C4-2B (cell line): ENCODE measurements around the gene KIF1A.
"Not testable (repeated sequence)": the region's sequence is repeated elsewhere in the genome, so short reads cannot be mapped to it uniquely, and the experiment has no call there.

Source experiments
- H3K27ac ChIP-seq: fragments of 450-650 bp; 2 replicates; pipeline ENCODE4 v1.5.1; 2017
- CTCF ChIP-seq: fragments of 450-650 bp; conservative IDR thresholded peaks from 2 replicates; pipeline ENCODE4 v1.5.1; 2017; ENCODE audit warnings: mild to moderate bottlenecking
- ZFX ChIP-seq: fragments of 450-650 bp; IDR thresholded peaks from 2 replicates; pipeline ENCODE4 v1.6.1; 2017

Gene KIF1A

GRCh38 chr2:240675345-240675744, 144.7 kb downstream of the KIF1A start:
- not testable (repeated sequence) for H3K27ac ChIP-seq

- not testable (repeated sequence) for H3K27ac ChIP-seq
Observed at GRCh38 chr2:240674461-240675184, 145.4 kb downstream of the KIF1A start.

- TF ChIP-seq CTCF: no peak
- no peak for TF ChIP-seq ZFX
Observed at GRCh38 chr2:240672701-240673190, 147.3 kb downstream of the KIF1A start.

GRCh38 chr2:240672076-240672700, 147.8 kb downstream of the KIF1A start:
- no peak for TF ChIP-seq CTCF
- TF ChIP-seq ZFX: no peak
- H3K27ac ChIP-seq: no peak overlapping the region

More at GRCh38 chr2:240672701-240673190, 147.3 kb downstream of the KIF1A start:
- H3K27ac ChIP-seq: no peak overlapping the region

- no peak for TF ChIP-seq ZFX
- no peak for TF ChIP-seq CTCF
Observed at GRCh38 chr2:240670950-240671349, 149.1 kb downstream of the KIF1A start.

GRCh38 chr2:240670402-240670801, 149.6 kb downstream of the KIF1A start:
- TF ChIP-seq ZFX (no peak), CTCF (no peak)

More at GRCh38 chr2:240670950-240671349, 149.1 kb downstream of the KIF1A start:
- H3K27ac ChIP-seq: no peak overlapping the region

GRCh38 chr2:240664622-240665021, 155.4 kb downstream of the KIF1A start:
- no peak for TF ChIP-seq CTCF
- no peak for TF ChIP-seq ZFX

More at GRCh38 chr2:240670402-240670801, 149.6 kb downstream of the KIF1A start:
- H3K27ac ChIP-seq: no peak overlapping the region

More at GRCh38 chr2:240664622-240665021, 155.4 kb downstream of the KIF1A start:
- no peak overlapping the region for H3K27ac ChIP-seq
